SHP77 treated with DMSO at 0.1 percent for 48 hours (cell line): ENCODE measurements around the gene COX10.
"Not testable (repeated sequence)": the region's sequence is repeated elsewhere in the genome, so short reads cannot be mapped to it uniquely, and the experiment has no call there.

Experiments used
- DNase-seq: peaks from one replicate; lab custom pipeline; 2025; lab: John Stamatoyannopoulos, UW

COX10 gene

GRCh38 chr17:14205992-14206461 lies 136.7 kb downstream of the COX10 start:
- DNase-seq = no peak

- no peak for DNase-seq
These were observed 137.6 kb downstream of the COX10 start for GRCh38 chr17:14206891-14207290.

DNA sequence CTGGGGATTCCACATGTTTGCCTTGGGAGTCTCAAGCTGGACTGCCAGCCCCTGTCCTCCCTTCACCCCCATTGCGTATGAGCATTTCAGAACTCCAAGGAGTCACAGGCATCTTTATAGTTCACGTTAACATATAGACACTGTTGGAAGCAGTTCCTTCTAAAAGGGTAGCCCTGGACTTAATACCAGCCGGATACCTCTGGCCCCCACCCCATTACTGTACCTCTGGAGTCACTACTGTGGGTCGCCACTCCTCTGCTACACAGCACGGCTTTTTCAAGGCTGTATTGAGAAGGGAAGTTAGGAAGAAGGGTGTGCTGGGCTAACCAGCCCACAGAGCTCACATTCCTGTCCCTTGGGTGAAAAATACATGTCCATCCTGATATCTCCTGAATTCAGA lies 138.5 kb downstream of the COX10 start:
- DNase-seq = no peak

DNA sequence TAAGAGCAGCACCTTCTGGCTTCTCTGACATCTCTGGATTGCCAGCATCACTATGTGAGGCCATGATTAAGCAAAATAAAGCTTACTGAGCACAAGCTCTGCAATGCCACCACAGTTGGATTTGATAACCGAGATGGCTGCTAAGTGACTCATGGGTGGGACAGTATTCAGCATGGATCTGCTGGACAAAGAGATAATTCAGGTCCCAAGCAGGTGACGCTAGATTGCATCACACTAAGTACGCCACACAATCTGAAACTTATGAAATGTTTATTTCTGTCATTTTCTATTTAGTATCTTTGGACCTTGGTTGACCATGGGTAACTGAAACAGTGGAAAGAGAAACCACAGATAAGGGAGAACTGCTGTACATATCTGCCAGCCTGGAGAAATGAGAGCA lies 139.9 kb downstream of the COX10 start:
- no peak for DNase-seq

GRCh38 chr17:14211246-14211645 lies 141.9 kb downstream of the COX10 start:
- DNase-seq = no peak

- DNase-seq = no peak
These were observed 142.5 kb downstream of the COX10 start for GRCh38 chr17:14211801-14212200.

DNA sequence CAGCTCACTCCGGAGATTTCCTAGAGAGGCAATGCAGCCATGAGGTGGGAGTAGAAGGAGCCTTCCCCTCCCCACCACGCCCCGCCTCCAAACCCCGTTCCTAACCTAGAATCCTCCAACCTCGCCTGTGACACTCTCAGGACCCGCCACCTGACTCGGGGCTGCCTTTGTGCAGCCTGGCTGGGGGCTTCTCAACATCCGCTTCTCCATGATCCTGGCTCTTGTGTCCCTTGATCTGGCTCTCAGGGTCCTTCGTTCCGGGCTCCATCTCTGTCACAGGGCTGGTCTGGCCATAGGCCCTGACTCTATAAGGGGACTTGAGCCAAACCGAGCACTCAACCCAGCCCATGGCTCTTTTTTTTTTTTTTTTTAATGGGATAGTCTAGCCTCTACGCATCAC lies 143.1 kb downstream of the COX10 start:
- DNase-seq = no peak

- DNase-seq = no peak
These were observed 145.0 kb downstream of the COX10 start for GRCh38 chr17:14214271-14214670.

DNA sequence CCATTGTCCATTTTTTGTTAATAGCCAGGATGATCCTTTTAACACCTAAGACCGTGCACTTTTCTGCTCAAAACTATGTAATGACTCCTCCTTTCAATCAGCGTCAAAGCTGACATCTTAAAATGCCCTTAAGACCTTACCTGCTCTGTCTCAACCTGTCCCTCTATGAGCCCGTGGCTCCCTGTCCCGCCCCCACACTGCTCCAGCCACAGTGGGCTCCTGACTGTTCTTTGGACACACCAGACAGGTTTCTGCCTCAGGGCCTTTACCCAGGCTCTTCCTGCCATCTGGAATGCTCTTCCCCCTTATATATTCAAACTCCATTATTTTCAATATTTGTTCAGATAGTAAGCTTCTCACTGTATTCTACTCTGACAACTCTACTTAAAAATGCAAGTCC lies 153.3 kb downstream of the COX10 start:
- no peak for DNase-seq

DNA sequence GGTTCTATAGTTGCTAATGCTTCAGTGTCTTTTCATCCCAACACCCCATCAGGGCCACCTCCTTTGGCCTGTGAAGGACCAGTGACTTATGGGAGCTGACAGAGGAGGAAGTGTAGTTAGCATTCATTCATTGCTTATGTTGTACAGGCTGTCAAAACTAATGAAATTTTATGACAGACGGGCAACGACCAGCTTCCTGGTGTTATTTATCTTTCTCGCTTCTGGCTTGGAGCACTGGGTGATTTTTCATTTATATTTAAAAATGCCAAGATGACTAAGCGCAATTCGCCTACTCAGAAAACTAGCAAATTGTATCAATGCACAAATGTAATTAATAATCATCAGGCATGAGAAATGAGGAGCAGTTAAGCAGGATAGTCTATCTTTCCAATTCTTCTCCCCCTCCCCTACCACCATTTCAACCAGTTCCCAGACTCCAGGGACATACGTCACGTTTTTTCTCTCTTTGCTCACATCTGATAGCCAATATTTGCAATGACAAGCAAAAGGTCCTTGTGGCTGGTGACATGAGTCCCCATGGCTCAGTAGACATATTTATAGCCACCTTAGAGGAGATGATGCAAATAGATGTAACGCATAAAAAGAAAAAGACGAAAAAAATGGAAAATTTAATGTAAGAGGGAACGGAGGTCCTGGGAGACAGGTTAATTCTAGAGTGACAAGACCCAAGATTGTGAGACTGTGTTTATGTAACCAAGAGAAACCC lies 156.1 kb downstream of the COX10 start:
- DNase-seq = no peak

GRCh38 chr17:14227052-14227451 lies 157.7 kb downstream of the COX10 start:
- no peak for DNase-seq

- DNase-seq = no peak
These were observed 159.6 kb downstream of the COX10 start for GRCh38 chr17:14228903-14229302.

DNA sequence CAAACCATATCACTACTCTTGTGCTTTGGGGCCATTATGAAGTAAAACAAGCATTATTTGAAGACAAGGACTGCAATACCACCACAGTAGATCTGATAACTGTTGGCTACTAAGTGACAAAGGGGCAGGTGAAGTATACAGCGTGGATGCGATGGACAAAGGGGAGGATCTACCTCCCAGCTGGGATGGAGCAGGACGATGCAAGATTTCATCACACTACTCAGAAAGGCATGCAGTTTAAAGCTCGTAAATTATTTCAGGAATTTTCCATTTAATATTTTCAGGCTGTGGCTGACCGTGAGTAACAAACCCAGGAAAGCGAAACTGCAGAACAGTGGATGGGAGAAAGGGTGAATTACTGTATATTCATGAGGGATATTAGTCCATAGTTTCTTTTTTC lies 161.9 kb downstream of the COX10 start:
- DNase-seq = not testable (repeated sequence)

GRCh38 chr17:14235047-14235446 lies 165.7 kb downstream of the COX10 start:
- not testable (repeated sequence) for DNase-seq

DNA sequence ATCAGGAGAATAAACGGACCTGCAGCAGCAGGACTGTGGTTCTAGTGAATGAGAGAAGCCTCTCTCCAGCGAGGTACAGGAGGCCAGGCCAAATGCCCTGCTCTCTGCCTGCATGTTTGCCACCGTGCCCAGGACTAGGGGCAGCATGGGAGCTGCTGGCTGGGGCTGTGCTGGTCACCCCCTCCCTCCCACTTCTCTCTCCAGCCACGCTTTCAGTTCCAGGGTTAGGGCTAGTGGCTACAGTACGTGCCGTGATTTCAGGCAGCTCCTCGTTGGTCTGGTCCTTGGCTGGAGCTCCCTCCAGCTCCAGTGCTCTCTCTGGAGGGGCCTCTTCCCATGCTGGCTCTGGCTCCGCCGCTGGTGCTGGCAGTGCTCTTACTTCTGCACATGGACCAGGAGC lies 166.7 kb downstream of the COX10 start:
- DNase-seq = not testable (repeated sequence)

- not testable (repeated sequence) for DNase-seq
These were observed 167.5 kb downstream of the COX10 start, which contains the start of gene CDRT15 for GRCh38 chr17:14236762-14237161. TSS of gene CDRT15 (minus strand) at chr17:14236862. CDS start at chr17:14236833, 29 bp downstream.

GRCh38 chr17:14239271-14239670 lies 170.0 kb downstream of the COX10 start:
- not testable (repeated sequence) for DNase-seq

- no peak for DNase-seq
These were observed 175.7 kb downstream of the COX10 start for GRCh38 chr17:14245002-14245401.

DNA sequence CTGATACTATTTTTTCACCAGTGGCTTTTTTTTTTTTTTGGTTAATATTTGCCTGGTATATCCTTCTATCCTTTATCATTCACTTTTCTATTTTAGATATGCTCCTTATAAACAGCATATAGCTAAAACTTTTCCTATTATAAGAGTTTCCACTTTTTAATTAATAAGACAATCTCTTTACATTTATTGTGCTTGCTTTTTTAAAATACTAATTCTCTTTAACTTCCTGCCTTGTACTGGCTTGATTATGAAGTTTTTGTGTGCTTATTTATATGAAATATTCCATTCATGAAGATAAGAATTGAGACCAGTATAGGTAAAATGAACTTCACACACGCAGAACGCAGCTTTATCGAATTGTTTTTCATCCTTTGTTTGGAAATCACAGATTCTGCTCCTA lies 176.3 kb downstream of the COX10 start:
- DNase-seq = no peak
